ENCODE results near the gene BBX.
"Not testable (repeated sequence)": the region's sequence is repeated elsewhere in the genome, so short reads cannot be mapped to it uniquely, and the experiment has no call there.

Gene BBX

GRCh38 chr3:107833722-107834416 is 311.1 kb downstream of the BBX start:
- in situ Hi-C loops (cut with MboI; ENCODE audit: low pct_unique_long_range_greater_than_20kb, low sequenced_read_pairs, unreplicated experiment): no loop called here
- DNase-seq (ENCODE audit: low spot score): no peak

GRCh38 chr3:107835001-107835400 is 312.2 kb downstream of the BBX start:
- DNase-seq (ENCODE audit: low spot score); in situ Hi-C loops (cut with MboI; ENCODE audit: low pct_unique_long_range_greater_than_20kb, low sequenced_read_pairs, unreplicated experiment): not testable (repeated sequence)

More at GRCh38 chr3:107833722-107834416, 311.1 kb downstream of the BBX start:
- TF ChIP-seq CTCF (IDR thresholded peaks at IDR 0.05; ENCODE audit: extremely low read depth, insufficient read depth, missing control alignments): no peak

- in situ Hi-C loops (cut with MboI; ENCODE audit: low pct_unique_long_range_greater_than_20kb, low sequenced_read_pairs, unreplicated experiment): no loop called here
- TF ChIP-seq CTCF (IDR thresholded peaks at IDR 0.05; ENCODE audit: extremely low read depth, insufficient read depth, missing control alignments): no peak
Measured at GRCh38 chr3:107837895-107838612, 315.3 kb downstream of the BBX start.

GRCh38 chr3:107841831-107842230 is 319.1 kb downstream of the BBX start:
- TF ChIP-seq CTCF (IDR thresholded peaks at IDR 0.05; ENCODE audit: extremely low read depth, insufficient read depth, missing control alignments): no peak
- in situ Hi-C loops (cut with MboI; ENCODE audit: low pct_unique_long_range_greater_than_20kb, low sequenced_read_pairs, unreplicated experiment): no loop called here

More at GRCh38 chr3:107837895-107838612, 315.3 kb downstream of the BBX start:
- DNase-seq (ENCODE audit: low spot score): no peak

GRCh38 chr3:107842940-107843339 is 320.2 kb downstream of the BBX start:
- no peak for TF ChIP-seq CTCF (IDR thresholded peaks at IDR 0.05; ENCODE audit: extremely low read depth, insufficient read depth, missing control alignments)
- no peak for DNase-seq (ENCODE audit: low spot score)
- in situ Hi-C loops (cut with MboI; ENCODE audit: low pct_unique_long_range_greater_than_20kb, low sequenced_read_pairs, unreplicated experiment): no loop called here

More at GRCh38 chr3:107841831-107842230, 319.1 kb downstream of the BBX start:
- no peak for DNase-seq (ENCODE audit: low spot score)

GRCh38 chr3:107845380-107846278 is 322.9 kb downstream of the BBX start:
- TF ChIP-seq CTCF (IDR thresholded peaks at IDR 0.05; ENCODE audit: extremely low read depth, insufficient read depth, missing control alignments): no peak
- in situ Hi-C loops (cut with MboI; ENCODE audit: low pct_unique_long_range_greater_than_20kb, low sequenced_read_pairs, unreplicated experiment): no loop called here
- DNase-seq (ENCODE audit: low spot score): no peak
